Measurements from ENCODE around the gene HLA-G. TPM values are rescaled to one million over a fixed set of nuclear protein-coding genes. Genes with fewer than 3 reads are reported as not detected.

Gene HLA-G
- total RNA-seq, 3 donors from 2014 or later: 1.5 to 1.9 (median 1.9) TPM

DNA sequence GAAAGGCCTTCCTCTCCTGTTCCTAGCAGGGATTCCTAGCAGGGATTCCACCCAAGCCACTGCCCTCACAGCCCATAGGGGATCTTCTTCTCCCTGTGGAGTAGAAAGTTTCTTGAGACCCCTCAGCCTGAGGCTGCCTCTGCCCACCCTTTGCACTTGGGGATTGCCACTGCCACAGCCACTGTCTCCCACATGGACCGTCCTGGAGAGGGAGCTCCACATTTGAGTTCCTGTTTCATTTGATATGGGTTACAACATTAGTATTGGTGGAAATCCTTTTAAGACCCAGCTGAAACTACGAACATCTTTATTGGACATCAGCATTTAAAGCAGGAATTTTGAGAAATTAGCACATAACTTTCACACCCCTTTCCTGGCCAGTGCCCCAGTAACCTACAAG, 25.6 kb downstream of the HLA-G start:
- TF ChIP-seq, protein P1, sequence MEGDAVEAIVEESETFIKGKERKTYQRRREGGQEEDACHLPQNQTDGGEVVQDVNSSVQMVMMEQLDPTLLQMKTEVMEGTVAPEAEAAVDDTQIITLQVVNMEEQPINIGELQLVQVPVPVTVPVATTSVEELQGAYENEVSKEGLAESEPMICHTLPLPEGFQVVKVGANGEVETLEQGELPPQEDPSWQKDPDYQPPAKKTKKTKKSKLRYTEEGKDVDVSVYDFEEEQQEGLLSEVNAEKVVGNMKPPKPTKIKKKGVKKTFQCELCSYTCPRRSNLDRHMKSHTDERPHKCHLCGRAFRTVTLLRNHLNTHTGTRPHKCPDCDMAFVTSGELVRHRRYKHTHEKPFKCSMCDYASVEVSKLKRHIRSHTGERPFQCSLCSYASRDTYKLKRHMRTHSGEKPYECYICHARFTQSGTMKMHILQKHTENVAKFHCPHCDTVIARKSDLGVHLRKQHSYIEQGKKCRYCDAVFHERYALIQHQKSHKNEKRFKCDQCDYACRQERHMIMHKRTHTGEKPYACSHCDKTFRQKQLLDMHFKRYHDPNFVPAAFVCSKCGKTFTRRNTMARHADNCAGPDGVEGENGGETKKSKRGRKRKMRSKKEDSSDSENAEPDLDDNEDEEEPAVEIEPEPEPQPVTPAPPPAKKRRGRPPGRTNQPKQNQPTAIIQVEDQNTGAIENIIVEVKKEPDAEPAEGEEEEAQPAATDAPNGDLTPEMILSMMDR (IDR thresholded peaks at IDR 0.05): no peak
- ATAC-seq (no peak), DNase-seq (no peak)
- intact Hi-C loops (cut with DNase I, micrococcal nuclease): no loop called here
- H3K9me3 ChIP-seq: no peaks in the 10 kb centered on the region
- H3K4me3 ChIP-seq: no peak overlapping the region
- H3K36me3 ChIP-seq (ENCODE audit: low read depth): no peaks in the 10 kb centered on the region
- H3K4me1 ChIP-seq (ENCODE audit: low read depth): no peaks in the 10 kb centered on the region

DNA sequence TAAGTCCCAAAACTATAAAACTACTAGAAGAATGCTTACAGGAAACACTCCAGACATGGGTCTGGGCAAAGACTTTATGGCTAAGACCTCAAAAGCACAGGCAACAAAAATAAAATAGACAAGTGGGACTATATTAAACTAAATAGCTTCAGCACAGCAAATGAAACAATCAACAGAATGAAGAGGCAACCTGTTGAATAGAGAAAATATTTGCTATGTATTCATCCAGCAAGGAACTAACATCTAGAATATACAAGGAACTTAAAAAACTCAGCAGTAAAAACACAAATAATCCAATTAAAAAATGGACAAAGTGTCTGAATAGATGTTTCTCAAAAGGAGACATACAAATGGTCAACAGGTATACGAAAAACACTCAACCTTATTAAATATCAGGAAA, 30.4 kb downstream of the HLA-G start:
- DNase-seq (no peak), ATAC-seq (no peak)
- Histone ChIP-seq H3K36me3 (ENCODE audit: low read depth) (no peaks in the 10 kb centered on the region), H3K4me1 (ENCODE audit: low read depth) (no peaks in the 10 kb centered on the region), H3K9me3 (no peaks in the 10 kb centered on the region), H3K4me3 (no peak overlapping the region)
- intact Hi-C loops (cut with DNase I, micrococcal nuclease): no loop called here
- TF ChIP-seq, protein P1 (IDR thresholded peaks at IDR 0.05): no peak

DNA sequence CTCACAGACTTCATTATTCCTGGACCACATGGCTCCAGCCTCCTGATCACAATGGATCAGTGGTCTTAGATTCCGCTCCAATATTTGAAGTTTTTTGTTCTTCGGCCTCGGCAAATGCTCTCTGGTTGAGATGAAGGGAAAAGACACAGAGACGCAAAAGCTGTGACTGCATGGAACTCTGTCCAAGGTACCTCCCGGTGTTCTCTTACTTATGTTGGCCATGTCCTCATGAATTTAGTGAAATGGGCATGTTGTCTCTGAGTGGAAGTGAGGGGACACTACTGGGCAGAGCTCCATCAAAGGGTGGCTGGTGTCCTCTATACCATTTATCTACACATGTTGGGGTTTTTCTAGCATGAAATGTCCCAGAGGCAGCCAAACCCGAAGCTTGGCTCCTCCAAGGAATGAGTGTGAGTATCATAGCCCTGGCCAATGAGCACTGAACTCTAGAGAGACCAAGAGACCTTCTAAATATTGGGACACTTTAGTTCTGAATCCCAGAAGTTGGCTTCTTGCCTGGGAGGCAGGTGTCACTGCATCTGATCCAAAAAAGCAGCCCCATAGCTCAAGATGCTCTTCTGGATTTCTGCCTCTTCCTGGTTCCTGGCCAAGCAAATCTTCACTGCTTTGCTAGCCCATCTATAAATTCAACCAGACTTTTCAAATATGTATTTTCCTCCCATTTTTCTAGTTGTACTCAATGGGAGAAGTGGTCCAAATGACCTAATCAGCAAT, 34.1 kb downstream of the HLA-G start:
- ATAC-seq: no peak
- TF ChIP-seq, protein P1 (IDR thresholded peaks at IDR 0.05): no peak
- no peaks in the 10 kb centered on the region for H3K36me3 ChIP-seq (ENCODE audit: low read depth)
- no peaks in the 10 kb centered on the region for H3K9me3 ChIP-seq
- no peaks in the 10 kb centered on the region for H3K4me1 ChIP-seq (ENCODE audit: low read depth)
- no peak for DNase-seq
- intact Hi-C loops (cut with DNase I, micrococcal nuclease): no loop called here
- no peak overlapping the region for H3K4me3 ChIP-seq

DNA sequence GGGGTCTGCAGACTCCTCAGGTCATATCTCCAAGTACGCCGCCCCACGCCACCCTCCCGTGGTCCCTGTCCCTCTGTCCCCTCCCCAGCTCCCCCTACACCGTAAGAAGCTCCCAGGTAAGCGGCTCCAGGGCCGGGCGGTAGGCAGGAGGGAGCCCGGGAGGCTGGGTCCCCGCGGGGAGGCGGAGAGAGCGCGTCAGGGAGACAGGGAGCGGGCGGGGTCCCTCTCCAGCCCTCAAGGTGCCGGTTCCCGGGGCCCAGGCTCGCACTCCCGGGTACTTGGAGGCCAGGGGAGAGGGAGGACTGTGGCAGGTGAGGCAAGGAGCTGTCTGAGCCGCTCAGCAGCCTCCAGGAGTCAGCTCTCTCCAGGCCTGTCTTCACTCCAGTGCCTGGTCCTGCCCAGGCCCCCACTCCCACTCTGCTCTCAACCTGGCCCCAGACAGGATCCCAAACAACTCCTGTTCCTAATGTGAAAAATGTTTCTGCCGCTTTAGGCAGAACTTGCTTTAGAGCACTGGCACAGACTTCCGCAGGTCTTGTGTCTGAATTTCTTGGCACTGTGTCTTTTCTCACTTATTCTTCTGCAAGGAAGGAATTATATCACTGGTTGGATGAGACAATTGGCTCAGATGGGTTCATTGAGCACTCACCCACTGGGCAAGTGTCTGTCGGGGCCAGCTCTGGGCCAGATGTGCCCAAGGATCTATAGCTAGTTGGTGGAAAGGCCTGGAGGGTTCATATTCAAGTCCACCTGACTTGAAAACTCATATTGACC, 36.6 kb downstream of the HLA-G start:
- Histone ChIP-seq H3K36me3 (ENCODE audit: low read depth) (no peaks in the 10 kb centered on the region), H3K9me3 (no peaks in the 10 kb centered on the region), H3K4me1 (ENCODE audit: low read depth) (no peaks in the 10 kb centered on the region), H3K4me3 (no peak overlapping the region)
- intact Hi-C loops (cut with DNase I, micrococcal nuclease): no loop called here
- ATAC-seq: no peak
- TF ChIP-seq, protein P1 (IDR thresholded peaks at IDR 0.05): no peak
- no peak for DNase-seq

DNA sequence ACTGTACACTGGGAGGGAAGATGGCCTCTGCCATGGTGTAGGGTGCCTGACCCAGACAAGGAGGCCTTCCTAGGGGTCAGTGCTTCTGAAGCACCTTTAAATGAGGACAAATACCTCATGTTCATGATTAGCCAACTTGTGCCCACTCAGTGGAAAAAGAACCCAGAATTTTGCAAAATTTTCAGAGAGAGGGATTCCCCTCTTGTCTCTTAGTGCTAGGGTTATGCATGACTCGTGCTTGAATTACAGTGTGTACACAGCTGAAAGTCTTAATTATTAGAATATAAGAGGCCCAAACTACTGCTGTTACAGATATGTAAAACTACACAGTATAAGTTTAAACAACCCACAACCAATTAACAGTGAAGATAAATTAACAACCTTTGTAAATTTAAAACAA, 38.0 kb downstream of the HLA-G start:
- no peak for ATAC-seq
- no peaks in the 10 kb centered on the region for H3K9me3 ChIP-seq
- H3K4me1 ChIP-seq (ENCODE audit: low read depth): no peaks in the 10 kb centered on the region
- no peak for DNase-seq
- no peaks in the 10 kb centered on the region for H3K36me3 ChIP-seq (ENCODE audit: low read depth)
- TF ChIP-seq, protein P1 (IDR thresholded peaks at IDR 0.05): no peak
- H3K4me3 ChIP-seq: no peak overlapping the region
- intact Hi-C loops (cut with DNase I, micrococcal nuclease): no loop called here
